Prostate gland (tissue), 2 donors: Measurements from ENCODE around the gene C9. TPM values are rescaled to one million over a fixed set of nuclear protein-coding genes. Genes with fewer than 3 reads are reported as not detected.

Source experiments
- DNase-seq: peaks from one replicate; pipeline ENCODE4 v3.0.0-alpha.2; 2019; ENCODE audit warnings: low spot score
- H3K27ac ChIP-seq, 2 donors: fragments of 200-600 bp; sonication (generic); 2 replicates each; pipeline ENCODE4 v1.5.1; 2017 to 2019
- H3K27me3 ChIP-seq: fragments of 200-600 bp; sonication (generic); replicated peaks from 2 replicates; pipeline ENCODE4 v1.5.1; 2019; ENCODE audit not compliant: insufficient read depth
- H3K36me3 ChIP-seq, 2 donors: fragments of 200-600 bp; sonication (generic); 1 replicate in 1 of 2; 2 replicates in 1 of 2; pipeline versions ENCODE4 v1.5.1 to v1.8.1; 2017 to 2019
- H3K4me1 ChIP-seq: fragments of 200-600 bp; sonication (generic); replicated peaks from 2 replicates; pipeline ENCODE4 v1.5.1; 2019
- H3K4me3 ChIP-seq, 2 donors: fragments of 200-600 bp; sonication (generic); 2 replicates each; pipeline ENCODE4 v1.5.1; 2017 to 2019
- H3K9me3 ChIP-seq: fragments of 200-600 bp; sonication (generic); 2 replicates; pipeline ENCODE4 v1.5.1; 2017
- CTCF ChIP-seq, 4 experiments: fragments of 200-600 bp in 2 of 4; fragments of 450-650 bp in 2 of 4; sonication (generic) in 2 of 4; IDR thresholded peaks; 1 replicate in 3 of 4; 2 replicates in 1 of 4; pipeline ENCODE4 v1.5.1; 2016 to 2019; ENCODE audit warnings: antibody characterized with exemption in 4 of 4, mild to moderate bottlenecking in 2 of 4, moderate library complexity in 2 of 4
- POLR2A ChIP-seq: fragments of 450-650 bp; IDR thresholded peaks from one replicate; pipeline ENCODE4 v1.6.1; 2016; ENCODE audit warnings: antibody characterized with exemption, mild to moderate bottlenecking
- POLR2AphosphoS5 ChIP-seq: sonication (generic); formaldehyde crosslinking; IDR thresholded peaks from one replicate; pipeline ENCODE4 v1.6.1; 2017; ENCODE audit warnings: antibody characterized with exemption
- WGBS: methylation state at CpG from one replicate; pipeline ENCODE4 v1.1.5; 2018; 5-methylcytosine and 5-hydroxymethylcytosine counted together
- intact Hi-C: fragments of 100-400 bp; cut with DNase I; formaldehyde crosslinking; loops from one replicate; pipeline ENCODE4 v1.14.2; 2022
- total RNA-seq, 2 donors: library from RNA; depleted of rRNA; stranded (reverse); fragments of >200 nt; gene quantifications; one replicate each; pipeline ENCODE4 v1.1.0, GENCODE V29; 2016

The C9 gene
- total RNA-seq, 2 donors from 2014 or later: not detected

- Histone ChIP-seq H3K4me3 (no peak overlapping the region), H3K27me3 (no peaks in the 10 kb centered on the region), H3K27ac (no peak overlapping the region), H3K9me3 (no peaks in the 10 kb centered on the region), H3K4me1 (no peaks in the 10 kb centered on the region), H3K36me3 (no peaks in the 10 kb centered on the region)
- DNase-seq: peak; percentile 32
- intact Hi-C loops: loop anchor here (2.0 to 5.0 kb wide), 3 partner anchors 51 to 191 kb away; no protein-coding TSS in a partner anchor
- 40% methylated on average over 3 of the region's 3 CpGs for WGBS
- TF ChIP-seq POLR2A: no peak
- TF ChIP-seq POLR2AphosphoS5: no peak
- TF ChIP-seq CTCF (IDR thresholded peaks at IDR 0.05): peak in 3 of 4 experiments; percentile 68 to 74 (median 73)
Observed at GRCh38 chr5:39376293-39376714, 12.0 kb upstream of the C9 start.

DNA sequence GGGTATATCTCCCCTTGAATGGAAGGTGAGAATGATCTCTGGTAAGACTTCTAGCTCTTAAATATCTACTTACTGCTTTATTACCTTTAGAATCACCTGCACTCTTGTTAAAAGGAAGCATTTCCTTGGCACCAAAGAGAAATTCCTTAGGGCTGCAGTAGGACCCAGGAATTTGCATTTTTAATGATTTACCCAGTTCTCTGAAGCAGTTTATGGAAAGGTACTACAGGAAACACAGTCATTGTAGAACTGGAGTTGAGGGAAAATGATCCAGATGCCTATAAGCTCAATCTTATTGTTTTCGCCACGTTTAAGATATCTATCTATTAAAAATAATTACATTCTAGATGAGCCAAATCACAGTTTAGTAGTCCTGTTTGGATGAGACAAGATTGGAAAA lies 9.5 kb upstream of the C9 start:
- Histone ChIP-seq H3K36me3 (no peaks in the 10 kb centered on the region), H3K4me1 (no peaks in the 10 kb centered on the region), H3K27ac (no peak overlapping the region), H3K4me3 (no peak overlapping the region), H3K9me3 (no peaks in the 10 kb centered on the region), H3K27me3 (no peaks in the 10 kb centered on the region)
- intact Hi-C loops: loop anchor here (5.0 kb wide), 1 partner anchor 156 kb away; the partner anchor contains the start of gene FYB1
- DNase-seq: no peak
- TF ChIP-seq POLR2A (no peak), CTCF (IDR thresholded peaks at IDR 0.05) (no peak), POLR2AphosphoS5 (no peak)
- 88% methylated on average over 2 of the region's 2 CpGs for WGBS

DNA sequence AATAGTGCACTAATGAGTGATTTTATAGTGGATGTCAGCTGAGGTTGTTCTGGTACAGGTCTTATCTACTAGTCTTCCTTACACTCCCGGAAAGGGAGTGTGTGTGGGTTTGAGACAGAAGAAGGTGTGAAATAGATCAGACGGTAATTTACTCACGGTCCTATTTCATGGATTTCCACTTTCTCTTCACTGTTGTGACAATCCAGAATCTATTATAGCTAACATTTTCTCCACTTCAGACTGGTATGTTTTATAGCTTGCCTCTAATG lies 7.0 kb upstream of the C9 start:
- Histone ChIP-seq H3K4me3 (no peak overlapping the region), H3K27me3 (no peaks in the 10 kb centered on the region), H3K36me3 (no peaks in the 10 kb centered on the region), H3K9me3 (no peaks in the 10 kb centered on the region), H3K4me1 (no peaks in the 10 kb centered on the region), H3K27ac (no peak overlapping the region)
- TF ChIP-seq POLR2A (no peak), POLR2AphosphoS5 (no peak), CTCF (IDR thresholded peaks at IDR 0.05) (no peak)
- no peak for DNase-seq
- WGBS: 84% methylated on average over 3 of the region's 3 CpGs
- intact Hi-C loops: loop anchor here (5.0 kb wide), 1 partner anchor 154 kb away; the partner anchor contains the start of gene FYB1

GRCh38 chr5:39370555-39371366 lies 6.5 kb upstream of the C9 start:
- WGBS: 50% methylated on average over 10 of the region's 10 CpGs
- intact Hi-C loops: loop anchor here (5.0 kb wide), 1 partner anchor 153 kb away; the partner anchor contains the start of gene FYB1
- H3K36me3 ChIP-seq: no peaks in the 10 kb centered on the region
- peak; percentile 48 for DNase-seq
- H3K27me3 ChIP-seq: no peaks in the 10 kb centered on the region
- H3K4me3 ChIP-seq: no peak overlapping the region
- TF ChIP-seq POLR2AphosphoS5: peak; percentile 70
- no peak for TF ChIP-seq CTCF (IDR thresholded peaks at IDR 0.05)
- H3K9me3 ChIP-seq: no peaks in the 10 kb centered on the region
- no peaks in the 10 kb centered on the region for H3K4me1 ChIP-seq
- H3K27ac ChIP-seq: no peak overlapping the region
